HEK293T (cell line): ENCODE results near the gene ESYT3.
A peak's percentile ranks its signal among the peaks of the same experiment; 100 is the strongest.
"Not testable (repeated sequence)": the region's sequence is repeated elsewhere in the genome, so short reads cannot be mapped to it uniquely, and the experiment has no call there.

Experiments
- CTCF ChIA-PET: fragments of 350-600 bp; formaldehyde crosslinking; extraction: SDS; loops from one replicate; lab custom pipeline; 2021; ENCODE audit warnings: antibody characterized with exemption, inconsistent platforms; lab: Yijun Ruan, JAX
- POLR2A ChIA-PET: fragments of 350-600 bp; formaldehyde crosslinking; extraction: SDS; loops from one replicate; lab custom pipeline; 2020; ENCODE audit warnings: antibody characterized with exemption, inconsistent platforms; lab: Yijun Ruan, JAX
- DNase-seq: peaks from one replicate; pipeline ENCODE4 v3.0.0; 2012; ENCODE audit warnings: mixed read lengths; ENCODE audit errors: extremely low spot score
- ARNT ChIP-seq: fragments of 450-650 bp; IDR thresholded peaks from 2 replicates; pipeline ENCODE4 v1.6.1; 2017; ENCODE audit warnings: mild to moderate bottlenecking
- BHLHE40 ChIP-seq: fragments of 450-650 bp; IDR thresholded peaks from 2 replicates; pipeline ENCODE4 v1.6.1; 2016; ENCODE audit warnings: mild to moderate bottlenecking, moderate library complexity, borderline replicate concordance
- CTBP1 ChIP-seq: fragments of 450-650 bp; IDR thresholded peaks from 2 replicates; pipeline ENCODE4 v1.6.1; 2016; ENCODE audit warnings: borderline replicate concordance
- ELF4 ChIP-seq: fragments of 450-650 bp; IDR thresholded peaks from 2 replicates; pipeline ENCODE4 v1.6.1; 2017; ENCODE audit warnings: antibody characterized with exemption
- FOXA1 ChIP-seq: fragments of 450-650 bp; IDR thresholded peaks from 2 replicates; pipeline ENCODE4 v1.6.1; 2016; ENCODE audit warnings: mild to moderate bottlenecking
- FOXK2 ChIP-seq: fragments of 450-650 bp; IDR thresholded peaks from 2 replicates; pipeline ENCODE4 v1.6.1; 2016; ENCODE audit warnings: mild to moderate bottlenecking
- FOXM1 ChIP-seq: fragments of 450-650 bp; IDR thresholded peaks from 2 replicates; pipeline ENCODE4 v1.6.1; 2017; ENCODE audit warnings: mild to moderate bottlenecking, borderline replicate concordance
- HDGF ChIP-seq: fragments of 450-650 bp; IDR thresholded peaks from 2 replicates; pipeline ENCODE4 v1.6.1; 2017; ENCODE audit warnings: antibody characterized with exemption, borderline replicate concordance
- L3MBTL2 ChIP-seq: fragments of 450-650 bp; conservative IDR thresholded peaks from 2 replicates; pipeline ENCODE4 v1.6.1; 2016; ENCODE audit warnings: mild to moderate bottlenecking
- LEF1 ChIP-seq: fragments of 450-650 bp; IDR thresholded peaks from 2 replicates; pipeline ENCODE4 v1.6.1; 2017; ENCODE audit warnings: mild to moderate bottlenecking, borderline replicate concordance
- NFRKB ChIP-seq: fragments of 450-650 bp; IDR thresholded peaks from 2 replicates; pipeline ENCODE4 v1.6.1; 2016; ENCODE audit warnings: mild to moderate bottlenecking, moderate library complexity
- SP1 ChIP-seq: fragments of 450-650 bp; IDR thresholded peaks from 2 replicates; pipeline ENCODE4 v1.6.1; 2017
- SUZ12 ChIP-seq: fragments of 450-650 bp; IDR thresholded peaks from 2 replicates; pipeline ENCODE4 v1.6.1; 2016; ENCODE audit warnings: mild to moderate bottlenecking
- TARDBP ChIP-seq: fragments of 450-650 bp; IDR thresholded peaks from 2 replicates; pipeline ENCODE4 v1.6.1; 2016
- ZNF384 ChIP-seq: fragments of 450-650 bp; IDR thresholded peaks from 2 replicates; pipeline ENCODE4 v1.6.1; 2016
- TF ChIP-seq, protein P1 (sequence below): fragments of 450-650 bp; IDR thresholded peaks from 2 replicates; pipeline ENCODE4 v1.6.1; 2016

The ESYT3 gene

GRCh38 chr3:138406606-138407005 lies 27.8 kb upstream of the ESYT3 start:
- ChIA-PET POLR2A (no interaction called here), CTCF (no interaction called here)
- no peak for TF ChIP-seq LEF1
- TF ChIP-seq CTBP1, result no peak
- no peak for TF ChIP-seq ELF4
- TF ChIP-seq FOXA1, result no peak
- TF ChIP-seq ZNF384, result no peak
- no peak for DNase-seq

- CTCF ChIA-PET, result interaction anchor here (1.3 to 2.6 kb wide), 2 partner anchors 11 to 508 kb away, joined by 3 to 13 read pairs; no protein-coding TSS in a partner anchor
- no peak for DNase-seq
- POLR2A ChIA-PET, result no interaction called here
- TF ChIP-seq ZNF384 (no peak), FOXA1 (no peak), CTBP1 (no peak), TARDBP (no peak), BHLHE40 (no peak), LEF1 (no peak)
- TF ChIP-seq, protein P1, sequence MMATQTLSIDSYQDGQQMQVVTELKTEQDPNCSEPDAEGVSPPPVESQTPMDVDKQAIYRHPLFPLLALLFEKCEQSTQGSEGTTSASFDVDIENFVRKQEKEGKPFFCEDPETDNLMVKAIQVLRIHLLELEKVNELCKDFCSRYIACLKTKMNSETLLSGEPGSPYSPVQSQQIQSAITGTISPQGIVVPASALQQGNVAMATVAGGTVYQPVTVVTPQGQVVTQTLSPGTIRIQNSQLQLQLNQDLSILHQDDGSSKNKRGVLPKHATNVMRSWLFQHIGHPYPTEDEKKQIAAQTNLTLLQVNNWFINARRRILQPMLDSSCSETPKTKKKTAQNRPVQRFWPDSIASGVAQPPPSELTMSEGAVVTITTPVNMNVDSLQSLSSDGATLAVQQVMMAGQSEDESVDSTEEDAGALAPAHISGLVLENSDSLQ, result no peak
Measured at GRCh38 chr3:138407236-138407907, 27.0 kb upstream of the ESYT3 start.

- no peak for DNase-seq
- ChIA-PET CTCF (interaction anchor here (2.6 kb wide), 1 partner anchor 9 kb away, joined by 13 read pairs; no protein-coding TSS in a partner anchor), POLR2A (no interaction called here)
- no peak for TF ChIP-seq BHLHE40
- no peak for TF ChIP-seq HDGF
- TF ChIP-seq TARDBP, result no peak
- no peak for TF ChIP-seq ELF4
Measured at GRCh38 chr3:138408751-138409570, 25.5 kb upstream of the ESYT3 start.

DNA sequence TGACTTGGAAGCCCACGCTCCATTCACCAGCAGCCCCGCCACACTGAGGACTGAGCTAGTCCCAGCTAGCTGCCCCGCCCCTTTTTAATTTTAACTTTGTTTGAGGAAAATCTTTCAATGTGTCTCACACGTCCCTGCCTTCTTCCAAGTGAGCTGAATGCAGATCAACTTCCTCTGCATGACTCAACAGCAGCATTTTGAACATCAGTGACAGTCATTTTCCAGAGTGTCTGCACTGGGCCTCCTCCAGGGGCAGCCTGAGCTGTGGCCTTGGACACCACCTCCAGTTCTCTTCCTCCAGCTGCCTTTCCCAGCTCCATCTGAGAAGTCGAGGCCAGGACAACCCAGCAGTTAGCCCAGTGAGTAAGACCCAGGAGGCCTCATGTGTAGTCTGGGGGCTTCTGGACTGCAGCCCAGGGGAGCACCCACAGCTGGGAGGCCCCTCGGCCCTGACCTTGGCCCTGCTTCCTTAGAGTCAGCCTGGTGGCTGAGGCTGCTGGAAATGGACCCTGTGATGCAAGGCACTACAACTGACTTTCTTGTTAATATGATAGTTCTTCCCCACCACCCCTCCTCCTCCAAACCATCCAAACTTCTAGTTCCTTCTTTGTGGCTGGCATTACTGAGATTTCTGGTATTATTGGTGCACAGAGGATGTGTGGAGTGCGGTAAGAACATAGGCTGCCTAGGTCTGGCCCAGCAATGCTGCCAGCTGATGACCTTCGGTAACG lies 21.4 kb upstream of the ESYT3 start:
- ChIA-PET POLR2A (interaction anchor here (0.6 kb wide), 1 partner anchor 239 kb away, joined by 3 read pairs; no protein-coding TSS in a partner anchor), CTCF (interaction anchor here (1.1 kb wide), 1 partner anchor 503 kb away, joined by 3 read pairs; no protein-coding TSS in a partner anchor)
- TF ChIP-seq CTBP1 (no peak), SP1 (no peak), LEF1 (no peak), ARNT (no peak), L3MBTL2 (no peak), HDGF (no peak), FOXM1 (no peak), FOXK2 (no peak)
- TF ChIP-seq, protein P1, result no peak
- DNase-seq, result no peak

DNA sequence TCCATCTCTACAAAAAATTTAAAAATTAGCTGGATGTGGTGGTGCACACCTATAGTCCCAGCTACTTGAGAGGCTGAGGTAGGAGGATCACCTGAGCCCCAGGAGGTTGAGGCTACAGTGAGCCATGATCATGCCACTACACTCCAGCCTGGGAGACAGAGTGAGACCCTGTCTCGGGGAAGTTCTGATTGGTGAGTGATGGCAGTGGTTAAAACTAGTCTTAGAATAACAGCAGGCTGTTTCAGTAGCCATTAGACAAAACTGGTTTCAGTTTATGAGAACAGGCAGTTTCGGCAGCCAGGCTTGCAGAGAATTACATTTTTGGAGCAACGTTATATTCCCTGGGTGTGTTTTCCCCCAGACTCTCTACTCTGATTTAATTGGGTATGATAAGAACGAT lies 18.2 kb upstream of the ESYT3 start:
- POLR2A ChIA-PET, CTCF ChIA-PET, DNase-seq: not testable (repeated sequence)

DNA sequence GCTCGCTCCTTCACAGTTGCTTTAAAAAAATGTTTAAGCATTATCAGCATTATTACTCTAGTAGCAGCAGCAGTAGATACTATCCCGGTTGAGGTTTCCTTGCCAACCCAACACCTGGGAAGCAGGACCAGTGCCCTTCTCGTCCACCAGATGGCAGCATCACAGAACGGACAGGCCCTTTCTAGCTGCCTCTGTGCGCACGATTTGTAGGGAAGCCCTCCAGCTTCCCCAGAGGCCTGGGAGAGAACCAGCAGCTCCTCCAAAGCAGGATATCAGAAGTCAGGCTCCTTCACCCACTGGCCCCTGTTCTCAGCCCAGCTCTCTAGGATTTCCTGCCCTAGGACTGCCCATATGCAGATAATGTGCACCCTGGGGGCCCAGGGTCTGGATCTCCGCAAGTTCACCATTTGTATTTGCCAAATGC lies 16.8 kb upstream of the ESYT3 start:
- peak; percentile 89 for DNase-seq
- POLR2A ChIA-PET, result interaction anchor here (0.9 kb wide), 1 partner anchor 177 kb away, joined by 3 read pairs; the partner anchor contains the start of gene CEP70
- no peak for TF ChIP-seq FOXM1
- no peak for TF ChIP-seq ELF4
- TF ChIP-seq ARNT, result no peak
- TF ChIP-seq HDGF, result no peak
- TF ChIP-seq BHLHE40, result no peak
- TF ChIP-seq SUZ12, result no peak
- TF ChIP-seq FOXA1, result no peak
- TF ChIP-seq LEF1, result no peak
- no peak for TF ChIP-seq NFRKB
- TF ChIP-seq CTBP1, result no peak
- TF ChIP-seq ZNF384, result no peak
- TF ChIP-seq, protein P1, result no peak
- no peak for TF ChIP-seq TARDBP
- no peak for TF ChIP-seq FOXK2
- no peak for TF ChIP-seq SP1
- TF ChIP-seq L3MBTL2, result no peak
- CTCF ChIA-PET, result interaction anchor here (0.5 to 2.3 kb wide), 21 partner anchors 9 to 519 kb away, joined by 3 to 13 read pairs (median 4); partner anchors contain the start of gene MRAS
